Small intestine (tissue), 7 donors: ENCODE measurements around the gene FRMD3. TPM values are rescaled to one million over a fixed set of nuclear protein-coding genes. Genes with fewer than 3 reads are reported as not detected.
A peak's percentile ranks its signal among the peaks of the same experiment; 100 is the strongest.

Experiments used
- DNase-seq, 2 donors: peaks; one replicate each; pipeline versions ENCODE4 v3.0.0 to v3.0.0-alpha.2; 2013
- FAIRE-seq: peaks from 2 replicates; lab custom pipeline; 2012; peaks lifted over from hg19 to GRCh38; lab: Jason Lieb, UNC
- H3K27ac ChIP-seq, 3 donors: one replicate each; pipeline ENCODE4 v1.5.1; 2013; ENCODE audit warnings: low read length in 2 of 3, mild to moderate bottlenecking in 2 of 3, control low read depth in 1 of 3, inconsistent platforms in 1 of 3, low read depth in 1 of 3, moderate library complexity in 1 of 3
- H3K27me3 ChIP-seq, 3 donors: one replicate each; pipeline ENCODE4 v1.6.1; 2013; ENCODE audit warnings: low read length in 3 of 3, inconsistent platforms in 1 of 3; ENCODE audit not compliant: control insufficient read depth in 3 of 3, insufficient read depth in 3 of 3
- H3K36me3 ChIP-seq, 3 donors: one replicate each; pipeline ENCODE4 v1.6.1; 2013; ENCODE audit warnings: low read length in 3 of 3, inconsistent platforms in 1 of 3, low read depth in 1 of 3, mild to moderate bottlenecking in 1 of 3, moderate library complexity in 1 of 3; ENCODE audit not compliant: control insufficient read depth in 3 of 3, insufficient read depth in 2 of 3
- H3K4me1 ChIP-seq, 3 donors: one replicate each; pipeline ENCODE4 v1.6.1; 2013; ENCODE audit warnings: low read length in 2 of 3, inconsistent platforms in 1 of 3, low read depth in 1 of 3, mild to moderate bottlenecking in 1 of 3, moderate library complexity in 1 of 3; ENCODE audit not compliant: control insufficient read depth in 3 of 3, insufficient read depth in 2 of 3
- H3K4me3 ChIP-seq, 3 donors: one replicate each; pipeline ENCODE4 v1.5.1; 2013; ENCODE audit warnings: low read length in 3 of 3, control low read depth in 1 of 3, inconsistent platforms in 1 of 3, low read depth in 1 of 3, mild to moderate bottlenecking in 1 of 3, moderate library complexity in 1 of 3
- H3K9me3 ChIP-seq, 2 donors: one replicate each; pipeline ENCODE4 v1.6.1; 2013; ENCODE audit warnings: low read depth in 1 of 2, low read length in 1 of 2; ENCODE audit not compliant: control insufficient read depth in 2 of 2, insufficient read depth in 1 of 2
- WGBS, 3 donors: extraction: QIAGEN DNeasy Blood & Tissue Kit; methylation state at CpG; one replicate each; pipeline ENCODE4 v1.1.7; 2013; 5-methylcytosine and 5-hydroxymethylcytosine counted together
- polyA plus RNA-seq, 4 donors: library from polyadenylated mRNA; stranded (reverse) in 3 of 4; unstranded in 1 of 4; fragments of 200-250 nt in 3 of 4; fragments of 120-200 nt in 1 of 4; gene quantifications; one replicate each; pipeline versions ENCODE4 v1.2.1 to v1.2.3, GENCODE V29; 2013
- donor health status: healthy with polysubstance abuse.
- donor health status: control.
- donor health status: control.
- donor health status: Bipolar disorder and iron deficiency.
- donor health status: healthy.

FRMD3 gene
- polyA plus RNA-seq, 4 donors, result 2.4 to 7.3 (median 4.5) TPM

DNA sequence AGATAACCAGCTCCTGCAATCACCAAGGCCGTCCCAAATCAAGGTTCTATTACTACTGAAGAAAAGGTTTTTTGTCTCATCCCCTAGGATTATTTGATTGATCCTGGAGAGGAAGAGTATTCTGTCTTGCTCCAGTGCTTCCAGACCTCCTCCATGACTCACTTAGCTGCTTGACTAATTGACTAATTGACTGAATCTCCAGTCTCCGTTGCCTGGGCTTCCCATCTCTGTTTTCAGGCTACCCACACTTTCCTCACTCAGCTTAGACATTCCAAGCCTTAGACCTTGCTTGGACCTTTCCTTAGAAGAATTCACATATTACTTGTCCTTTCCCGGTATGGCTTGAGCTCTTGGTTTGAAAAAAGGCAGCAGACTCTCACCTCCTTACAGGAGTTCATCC lies 60.6 kb downstream of the FRMD3 start:
- Histone ChIP-seq H3K4me3 (no peak overlapping the region), H3K27ac (no peak overlapping the region), H3K9me3 (no peaks in the 10 kb centered on the region), H3K27me3 (no peaks in the 10 kb centered on the region), H3K36me3 (no peaks in the 10 kb centered on the region), H3K4me1 (peaks cover 2 to 18% (median 9%) of the 10 kb centered on the region in 3 donors)
- 84 to 93% (median 93%) methylated on average over 3 of the region's 3 CpGs for WGBS, 3 donors
- FAIRE-seq, result no peak
- no peak for DNase-seq

DNA sequence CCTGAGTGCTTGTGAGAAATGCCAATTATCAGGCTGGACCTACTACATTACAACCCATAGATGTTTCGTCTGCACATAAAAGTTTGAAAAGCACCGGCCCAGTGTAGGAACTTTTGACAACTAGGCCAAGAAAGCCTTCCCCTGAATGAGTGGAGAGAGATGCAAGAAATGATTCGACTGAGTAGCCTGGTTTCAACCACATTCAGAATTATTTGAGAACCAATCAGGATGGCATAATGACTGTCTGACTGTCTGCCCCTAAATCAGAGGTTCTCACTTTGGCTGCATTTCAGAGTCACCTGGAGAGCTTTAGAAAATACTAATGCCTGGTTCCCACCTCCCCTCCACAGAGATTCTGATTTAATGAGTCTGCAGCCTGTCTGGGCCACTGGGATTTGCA lies 61.1 kb downstream of the FRMD3 start:
- FAIRE-seq (no peak), DNase-seq (no peak)
- WGBS, 3 donors, result 82 to 89% (median 86%) methylated on average over 3 of the region's 3 CpGs
- no peaks in the 10 kb centered on the region for H3K36me3 ChIP-seq
- H3K27me3 ChIP-seq, result no peaks in the 10 kb centered on the region
- H3K4me3 ChIP-seq, result no peak overlapping the region
- H3K27ac ChIP-seq, result no peak overlapping the region
- peaks cover 2 to 22% (median 9%) of the 10 kb centered on the region in 3 donors for H3K4me1 ChIP-seq
- H3K9me3 ChIP-seq, result no peaks in the 10 kb centered on the region

DNA sequence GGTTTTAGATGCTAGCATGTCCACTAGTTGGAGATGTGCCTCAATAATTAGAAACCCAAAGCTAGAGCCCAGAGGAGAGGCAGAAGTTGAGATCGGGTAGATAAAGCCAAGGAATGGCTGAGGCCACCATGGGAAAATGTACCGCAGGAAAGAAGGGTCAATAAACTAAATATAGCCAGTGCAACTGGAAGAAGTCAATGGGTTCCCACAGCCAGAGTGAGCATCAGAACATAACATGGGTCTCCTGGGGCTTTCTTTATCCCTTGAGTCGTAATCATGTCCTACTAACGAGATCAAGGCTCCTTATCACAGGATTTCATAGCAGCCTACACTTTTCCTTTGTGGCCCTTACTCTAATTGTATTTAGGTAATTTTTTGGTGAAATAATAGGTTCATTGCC lies 61.7 kb downstream of the FRMD3 start:
- no peak overlapping the region for H3K27ac ChIP-seq
- H3K36me3 ChIP-seq, result no peaks in the 10 kb centered on the region
- H3K4me1 ChIP-seq, result peaks cover 4 to 27% (median 11%) of the 10 kb centered on the region in 3 donors
- 92 to 96% (median 94%) methylated on average over 4 of the region's 4 CpGs for WGBS, 3 donors
- H3K4me3 ChIP-seq, result no peak overlapping the region
- DNase-seq (no peak), FAIRE-seq (no peak)
- no peaks in the 10 kb centered on the region for H3K9me3 ChIP-seq
- H3K27me3 ChIP-seq, result no peaks in the 10 kb centered on the region

DNA sequence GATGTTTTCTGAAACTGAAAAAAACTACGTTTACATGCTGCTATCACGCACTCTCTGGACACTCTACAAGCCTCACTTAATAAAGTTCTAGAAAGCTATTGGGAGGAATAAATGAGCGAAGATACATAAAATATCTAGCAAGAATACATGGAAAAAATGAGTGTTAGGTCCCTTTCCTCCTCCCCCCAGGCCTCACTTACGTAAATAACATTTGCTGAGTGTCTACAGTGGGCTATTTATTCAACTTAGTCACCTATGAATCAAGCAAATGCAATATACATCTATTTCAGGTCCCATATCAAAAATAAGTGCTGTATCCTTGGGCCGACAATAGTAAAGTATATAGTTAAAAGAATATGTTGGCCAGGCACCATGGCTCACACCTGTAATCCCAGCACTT lies 62.5 kb downstream of the FRMD3 start:
- WGBS, 3 donors, result 91 to 96% (median 92%) methylated on average over 5 of the region's 5 CpGs
- Histone ChIP-seq H3K27ac (no peak overlapping the region), H3K36me3 (no peaks in the 10 kb centered on the region), H3K4me3 (no peak overlapping the region), H3K4me1 (peaks cover 4 to 27% (median 11%) of the 10 kb centered on the region in 3 donors), H3K9me3 (no peaks in the 10 kb centered on the region), H3K27me3 (no peaks in the 10 kb centered on the region)
- FAIRE-seq, result no peak
- no peak for DNase-seq

GRCh38 chr9:83474631-83475030 lies 63.6 kb downstream of the FRMD3 start:
- Histone ChIP-seq H3K36me3 (no peaks in the 10 kb centered on the region), H3K4me3 (no peak overlapping the region), H3K27ac (no peak overlapping the region), H3K4me1 (peaks cover 4 to 27% (median 11%) of the 10 kb centered on the region in 3 donors), H3K9me3 (no peaks in the 10 kb centered on the region), H3K27me3 (no peaks in the 10 kb centered on the region)
- DNase-seq (no peak), FAIRE-seq (no peak)

DNA sequence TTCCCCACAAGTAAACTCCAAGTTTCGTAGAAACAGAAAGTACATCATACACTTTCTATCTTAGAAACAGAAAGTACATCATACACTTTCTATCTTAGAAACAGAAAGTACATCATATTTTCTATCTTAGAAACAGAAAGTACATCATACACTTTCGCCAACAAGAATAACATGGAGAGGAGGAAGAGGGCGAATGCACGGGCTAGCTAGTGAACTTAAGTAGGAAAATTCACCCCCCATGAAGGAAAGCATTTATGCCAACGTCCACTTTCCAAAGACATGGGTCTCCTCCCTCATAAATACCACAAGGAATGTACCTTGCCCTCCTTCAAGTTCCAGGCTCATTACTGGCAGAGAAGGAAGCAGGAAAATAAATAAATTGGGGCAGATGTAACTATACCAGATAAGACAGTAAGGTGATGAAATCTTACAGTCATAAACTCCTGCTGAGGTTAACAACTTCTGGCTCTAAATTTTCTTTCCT lies 64.7 kb downstream of the FRMD3 start:
- peaks cover 8 to 27% (median 11%) of the 10 kb centered on the region in 3 donors for H3K4me1 ChIP-seq
- H3K4me3 ChIP-seq, result peak overlapping the region in 1 of 3 donors; percentile 21
- no peaks in the 10 kb centered on the region for H3K36me3 ChIP-seq
- peak overlapping the region; percentile 66 to 97 (median 97) for H3K27ac ChIP-seq
- FAIRE-seq, result peak; percentile 90
- DNase-seq, result peak; percentile 86 to 88
- peaks cover 0 to 4% (median 0%) of the 10 kb centered on the region in 3 donors for H3K27me3 ChIP-seq
- H3K9me3 ChIP-seq, result no peaks in the 10 kb centered on the region
- 8 to 14% (median 8%) methylated on average over 5 of the region's 5 CpGs for WGBS, 3 donors

DNA sequence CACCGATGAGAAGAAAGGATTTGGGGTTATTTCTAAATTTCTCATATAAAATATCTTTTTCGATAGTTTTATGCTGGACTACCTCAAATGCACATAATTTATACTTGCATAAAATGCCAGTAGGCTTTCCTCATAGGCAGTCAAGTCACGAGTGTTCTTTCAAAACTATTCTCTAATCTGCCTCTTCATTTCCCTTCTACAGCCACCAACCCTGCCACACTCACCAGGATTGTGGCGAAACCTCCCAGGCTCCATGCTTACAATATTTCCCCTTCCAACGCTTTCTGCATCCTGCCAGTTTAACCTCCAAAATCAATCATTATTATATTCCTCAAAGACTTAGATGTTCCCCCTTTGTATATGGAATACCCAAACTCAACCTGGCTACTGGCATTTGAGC lies 65.4 kb downstream of the FRMD3 start:
- peak overlapping the region in 1 of 3 donors; percentile 36 for H3K4me3 ChIP-seq
- DNase-seq (no peak), FAIRE-seq (no peak)
- H3K9me3 ChIP-seq, result no peaks in the 10 kb centered on the region
- H3K27me3 ChIP-seq, result peaks cover 0 to 4% (median 0%) of the 10 kb centered on the region in 3 donors
- H3K4me1 ChIP-seq, result peaks cover 8 to 27% (median 11%) of the 10 kb centered on the region in 3 donors
- no peaks in the 10 kb centered on the region for H3K36me3 ChIP-seq
- 79 to 90% (median 87%) methylated on average over 5 of the region's 5 CpGs for WGBS, 3 donors
- peak overlapping the region; percentile 66 to 97 (median 97) for H3K27ac ChIP-seq

DNA sequence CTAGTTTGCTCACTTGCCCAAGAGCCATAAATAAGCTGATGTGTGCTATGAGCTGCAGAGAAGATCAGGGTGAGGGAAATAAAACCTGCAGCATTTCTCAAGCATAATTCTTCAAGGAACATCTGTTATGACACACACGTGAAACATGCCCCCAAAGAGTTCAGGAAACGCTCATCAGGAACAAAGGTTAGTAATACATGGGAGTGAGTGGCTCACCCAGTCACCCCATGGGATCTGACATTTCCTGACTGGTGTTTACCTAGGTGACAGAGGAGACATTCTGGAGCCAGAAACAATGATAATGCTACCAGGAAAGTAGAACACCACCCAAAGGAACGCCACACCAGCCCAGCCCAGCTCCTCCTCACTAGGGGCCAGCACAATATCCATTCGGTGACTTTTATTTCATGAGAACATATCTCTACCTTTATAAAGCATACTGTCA lies 66.0 kb downstream of the FRMD3 start:
- peak overlapping the region; percentile 44 to 97 (median 68) for H3K27ac ChIP-seq
- no peak for FAIRE-seq

DNA sequence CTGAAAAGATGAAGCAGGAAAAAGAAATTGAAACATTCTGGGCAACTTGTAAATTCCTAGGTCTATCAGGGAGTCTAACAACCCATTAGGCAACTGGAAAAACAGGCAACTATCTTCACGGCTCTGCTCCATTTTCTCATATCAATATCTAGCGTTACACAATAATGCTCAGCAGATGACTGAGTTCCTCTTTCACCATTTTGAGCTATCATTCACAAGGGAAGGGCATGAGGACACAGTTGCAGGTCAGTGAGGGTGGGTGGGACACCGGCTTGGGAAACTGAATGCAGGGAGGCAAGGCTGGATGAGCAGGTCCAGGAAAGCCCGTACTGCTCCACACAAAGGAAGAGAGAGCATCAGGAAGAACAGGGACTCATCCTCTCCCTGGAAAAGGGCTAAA lies 67.0 kb downstream of the FRMD3 start:
- 90 to 92% (median 91%) methylated on average over 4 of the region's 4 CpGs for WGBS, 3 donors
- H3K27ac ChIP-seq, result peak overlapping the region; percentile 15 to 75 (median 30)
- DNase-seq, result peak in 1 of 2 donors; percentile 25
- no peaks in the 10 kb centered on the region for H3K9me3 ChIP-seq
- no peaks in the 10 kb centered on the region for H3K36me3 ChIP-seq
- FAIRE-seq, result no peak
- peaks cover 8 to 27% (median 11%) of the 10 kb centered on the region in 3 donors for H3K4me1 ChIP-seq
- H3K4me3 ChIP-seq, result no peak overlapping the region
- H3K27me3 ChIP-seq, result peaks cover 0 to 6% (median 0%) of the 10 kb centered on the region in 3 donors

More for the DNA sequence above, 66.0 kb downstream of the FRMD3 start:
- peaks cover 0 to 4% (median 0%) of the 10 kb centered on the region in 3 donors for H3K27me3 ChIP-seq
- H3K4me3 ChIP-seq, result no peak overlapping the region
- peaks cover 8 to 27% (median 11%) of the 10 kb centered on the region in 3 donors for H3K4me1 ChIP-seq
- no peaks in the 10 kb centered on the region for H3K36me3 ChIP-seq
- 19 to 56% (median 30%) methylated on average over 4 of the region's 4 CpGs for WGBS, 3 donors
- H3K9me3 ChIP-seq, result no peaks in the 10 kb centered on the region
- peak; percentile 86 to 93 for DNase-seq
